Mucosa of stomach (tissue), 1 donor: ENCODE data around the gene B2M.

ENCODE experiments used
- H3K27me3 ChIP-seq: one replicate; pipeline ENCODE4 v1.7.0; 2013; ENCODE audit warnings: mild to moderate bottlenecking, low read length; ENCODE audit not compliant: control insufficient read depth, insufficient read depth
- H3K36me3 ChIP-seq: one replicate; pipeline ENCODE4 v1.7.0; 2013; ENCODE audit warnings: low read length; ENCODE audit not compliant: control insufficient read depth, insufficient read depth
- H3K4me1 ChIP-seq: one replicate; pipeline ENCODE4 v1.7.0; 2013; ENCODE audit warnings: mild to moderate bottlenecking, low read length; ENCODE audit not compliant: control insufficient read depth, insufficient read depth
- H3K4me3 ChIP-seq: one replicate; pipeline ENCODE4 v1.7.0; 2013; ENCODE audit warnings: low read length
- H3K9ac ChIP-seq: one replicate; pipeline ENCODE4 v1.7.0; 2013; ENCODE audit warnings: mild to moderate bottlenecking, low read length, moderate library complexity
- H3K9me3 ChIP-seq: one replicate; pipeline ENCODE4 v1.7.0; 2013; ENCODE audit warnings: mild to moderate bottlenecking, low read length, moderate library complexity; ENCODE audit not compliant: control insufficient read depth
- donor health status: Pancreatic carcinoma.

B2M gene

GRCh38 chr15:44706946-44707636, 4.2 kb upstream of the B2M start:
- Histone ChIP-seq H3K4me1 (peaks cover 54% of the 10 kb centered on the region), H3K9me3 (no peaks in the 10 kb centered on the region), H3K27me3 (no peaks in the 10 kb centered on the region), H3K9ac (peak overlapping the region; percentile 56), H3K36me3 (no peaks in the 10 kb centered on the region), H3K4me3 (no peak overlapping the region)

- Histone ChIP-seq H3K4me1 (peaks cover 66% of the 10 kb centered on the region), H3K27me3 (no peaks in the 10 kb centered on the region), H3K9ac (peak overlapping the region; percentile 100), H3K9me3 (no peaks in the 10 kb centered on the region), H3K4me3 (peak overlapping the region; percentile 97), H3K36me3 (peaks cover under 1% of the 10 kb centered on the region)
These were observed 851 bp upstream of the B2M start for GRCh38 chr15:44710236-44711095.

GRCh38 chr15:44711743-44712345, 527 bp downstream of the B2M start:
- Histone ChIP-seq H3K9me3 (no peaks in the 10 kb centered on the region), H3K27me3 (no peaks in the 10 kb centered on the region), H3K9ac (peak overlapping the region; percentile 100), H3K36me3 (peaks cover 12% of the 10 kb centered on the region), H3K4me3 (peak overlapping the region; percentile 97), H3K4me1 (peaks cover 53% of the 10 kb centered on the region)

- Histone ChIP-seq H3K4me3 (peak overlapping the region; percentile 97), H3K9me3 (no peaks in the 10 kb centered on the region), H3K36me3 (peaks cover 13% of the 10 kb centered on the region), H3K9ac (peak overlapping the region; percentile 100), H3K4me1 (peaks cover 46% of the 10 kb centered on the region), H3K27me3 (no peaks in the 10 kb centered on the region)
These were observed 1.2 kb downstream of the B2M start for GRCh38 chr15:44712346-44713005.

- Histone ChIP-seq H3K4me3 (peak overlapping the region; percentile 97), H3K36me3 (peaks cover 16% of the 10 kb centered on the region), H3K9me3 (no peaks in the 10 kb centered on the region), H3K9ac (peak overlapping the region; percentile 100), H3K4me1 (peaks cover 38% of the 10 kb centered on the region), H3K27me3 (no peaks in the 10 kb centered on the region)
These were observed 2.0 kb downstream of the B2M start for GRCh38 chr15:44713006-44713966.

GRCh38 chr15:44715142-44715796, 4.0 kb downstream of the B2M start:
- Histone ChIP-seq H3K27me3 (no peaks in the 10 kb centered on the region), H3K4me3 (no peak overlapping the region), H3K9me3 (no peaks in the 10 kb centered on the region), H3K36me3 (peaks cover 16% of the 10 kb centered on the region), H3K4me1 (peaks cover 18% of the 10 kb centered on the region), H3K9ac (peak overlapping the region; percentile 18)

- no peak overlapping the region for H3K9ac ChIP-seq
- no peak overlapping the region for H3K4me3 ChIP-seq
- no peaks in the 10 kb centered on the region for H3K27me3 ChIP-seq
- H3K9me3 ChIP-seq, result no peaks in the 10 kb centered on the region
- peaks cover 13% of the 10 kb centered on the region for H3K4me1 ChIP-seq
- H3K36me3 ChIP-seq, result peaks cover 16% of the 10 kb centered on the region
These were observed 4.5 kb downstream of the B2M start for GRCh38 chr15:44715797-44716334.

- H3K36me3 ChIP-seq, result peaks cover 16% of the 10 kb centered on the region
These were observed 5.8 kb downstream of the B2M start for GRCh38 chr15:44716983-44717602.

GRCh38 chr15:44718180-44718926, 7.0 kb downstream of the B2M start:
- Histone ChIP-seq H3K27me3 (no peaks in the 10 kb centered on the region), H3K4me3 (no peak overlapping the region), H3K36me3 (peaks cover 16% of the 10 kb centered on the region), H3K9ac (no peak overlapping the region), H3K4me1 (peaks cover 11% of the 10 kb centered on the region), H3K9me3 (no peaks in the 10 kb centered on the region)

More at GRCh38 chr15:44716983-44717602, 5.8 kb downstream of the B2M start:
- Histone ChIP-seq H3K27me3 (no peaks in the 10 kb centered on the region), H3K9ac (no peak overlapping the region), H3K4me3 (no peak overlapping the region), H3K9me3 (no peaks in the 10 kb centered on the region), H3K4me1 (peaks cover 13% of the 10 kb centered on the region)

- no peaks in the 10 kb centered on the region for H3K9me3 ChIP-seq
- H3K9ac ChIP-seq, result no peak overlapping the region
- H3K4me3 ChIP-seq, result no peak overlapping the region
- H3K36me3 ChIP-seq, result peaks cover 16% of the 10 kb centered on the region
- H3K27me3 ChIP-seq, result no peaks in the 10 kb centered on the region
- peaks cover 7% of the 10 kb centered on the region for H3K4me1 ChIP-seq
These were observed 7.6 kb downstream of the B2M start for GRCh38 chr15:44718927-44719292.
